A549 treated with Mapracorat at 1 μM for 4 hours (cell line): Measurements from ENCODE around the gene ODAD2. TPM values are rescaled to one million over a fixed set of nuclear protein-coding genes. Genes with fewer than 3 reads are reported as not detected.

Source experiments
- total RNA-seq: library from RNA; stranded (reverse); fragments of 200-300 nt; extraction: Qiagen RNA extraction; gene quantifications from 5 replicates; pipeline ENCODE4 v1.2.3, GENCODE V29; 2022

Gene ODAD2, protein sequence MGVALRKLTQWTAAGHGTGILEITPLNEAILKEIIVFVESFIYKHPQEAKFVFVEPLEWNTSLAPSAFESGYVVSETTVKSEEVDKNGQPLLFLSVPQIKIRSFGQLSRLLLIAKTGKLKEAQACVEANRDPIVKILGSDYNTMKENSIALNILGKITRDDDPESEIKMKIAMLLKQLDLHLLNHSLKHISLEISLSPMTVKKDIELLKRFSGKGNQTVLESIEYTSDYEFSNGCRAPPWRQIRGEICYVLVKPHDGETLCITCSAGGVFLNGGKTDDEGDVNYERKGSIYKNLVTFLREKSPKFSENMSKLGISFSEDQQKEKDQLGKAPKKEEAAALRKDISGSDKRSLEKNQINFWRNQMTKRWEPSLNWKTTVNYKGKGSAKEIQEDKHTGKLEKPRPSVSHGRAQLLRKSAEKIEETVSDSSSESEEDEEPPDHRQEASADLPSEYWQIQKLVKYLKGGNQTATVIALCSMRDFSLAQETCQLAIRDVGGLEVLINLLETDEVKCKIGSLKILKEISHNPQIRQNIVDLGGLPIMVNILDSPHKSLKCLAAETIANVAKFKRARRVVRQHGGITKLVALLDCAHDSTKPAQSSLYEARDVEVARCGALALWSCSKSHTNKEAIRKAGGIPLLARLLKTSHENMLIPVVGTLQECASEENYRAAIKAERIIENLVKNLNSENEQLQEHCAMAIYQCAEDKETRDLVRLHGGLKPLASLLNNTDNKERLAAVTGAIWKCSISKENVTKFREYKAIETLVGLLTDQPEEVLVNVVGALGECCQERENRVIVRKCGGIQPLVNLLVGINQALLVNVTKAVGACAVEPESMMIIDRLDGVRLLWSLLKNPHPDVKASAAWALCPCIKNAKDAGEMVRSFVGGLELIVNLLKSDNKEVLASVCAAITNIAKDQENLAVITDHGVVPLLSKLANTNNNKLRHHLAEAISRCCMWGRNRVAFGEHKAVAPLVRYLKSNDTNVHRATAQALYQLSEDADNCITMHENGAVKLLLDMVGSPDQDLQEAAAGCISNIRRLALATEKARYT
- 0.14 TPM in 1 of 5 replicates, not detected in the others for total RNA-seq

DNA sequence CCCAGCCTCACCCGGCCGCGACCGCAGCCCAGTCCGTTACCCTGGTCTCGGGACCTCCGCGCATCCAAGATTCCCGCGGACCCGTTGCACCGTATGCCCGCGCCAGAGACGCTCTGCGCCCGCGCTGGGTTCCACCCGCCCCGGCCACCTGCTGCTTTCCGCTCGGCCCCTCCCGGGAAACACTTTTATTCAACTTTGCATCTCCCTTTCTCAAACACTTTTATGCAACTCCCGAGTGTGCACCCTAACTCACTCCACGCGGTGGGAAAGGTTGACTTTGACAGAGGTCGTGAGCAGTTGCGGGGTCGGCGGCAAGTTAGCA is at the start of gene ODAD2:
TSS of gene ODAD2 (minus strand) at position 126 of the 322 bp plus-strand sequence. CDS start 3,937 bp downstream, outside the sequence.

